ENCODE measurements around the gene HNF4A.
"Not testable (repeated sequence)": the region's sequence is repeated elsewhere in the genome, so short reads cannot be mapped to it uniquely, and the experiment has no call there.

HNF4A gene

DNA sequence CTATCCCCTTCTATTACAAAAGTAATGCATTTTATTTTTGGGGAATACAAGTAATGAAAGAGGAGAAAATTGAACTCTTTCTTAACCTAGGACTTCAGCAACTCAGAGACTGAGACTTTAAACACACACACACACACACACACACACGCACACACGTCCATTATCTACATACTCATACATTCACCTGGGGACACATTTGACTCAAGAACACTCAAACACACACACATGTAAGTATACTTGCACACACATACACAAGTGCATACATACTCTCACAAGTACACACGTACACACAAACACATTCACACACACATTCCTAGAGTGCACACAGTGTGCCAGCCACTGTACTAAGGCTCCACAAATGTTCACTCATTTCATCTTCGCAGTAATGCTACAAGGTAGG lies 20.8 kb upstream of the HNF4A start:
- H3K27ac Mint-ChIP-seq = no peak overlapping the region
- peaks cover 3% of the 10 kb centered on the region for H3K36me3 Mint-ChIP-seq (ENCODE audit: insufficient read depth)
- DNase-seq (no peak), ATAC-seq (replicated peaks) (no peak)
- peaks cover 29 to 50% of the 10 kb centered on the region in 2 donors for H3K27me3 Mint-ChIP-seq
- no peaks in the 10 kb centered on the region for H3K4me1 Mint-ChIP-seq (ENCODE audit: low read depth in 2 of 2)
- H3K4me3 Mint-ChIP-seq = no peak overlapping the region
- H3K9me3 Mint-ChIP-seq = no peaks in the 10 kb centered on the region

DNA sequence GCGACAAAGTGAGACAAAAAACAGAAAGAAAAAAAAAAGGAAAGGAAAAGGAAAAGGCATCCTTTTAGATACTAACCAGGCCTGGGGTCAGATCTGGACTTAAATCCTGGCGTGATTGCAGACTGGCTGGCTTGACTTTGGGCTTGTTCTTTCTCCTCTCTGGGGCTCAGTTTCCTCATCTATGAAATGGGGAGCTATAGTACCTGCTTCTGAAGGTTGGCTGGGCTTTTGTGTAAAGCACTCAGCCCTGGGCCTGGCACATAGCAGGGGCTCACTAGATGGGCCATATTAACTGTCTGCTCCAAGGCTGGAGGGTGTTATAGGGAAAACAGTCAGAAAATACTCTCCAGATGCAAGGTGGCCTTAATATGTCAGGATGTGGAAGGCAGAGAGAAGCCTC lies 19.8 kb upstream of the HNF4A start:
- DNase-seq (no peak), ATAC-seq (replicated peaks) (no peak)
- Mint-ChIP-seq H3K4me1 (ENCODE audit: low read depth in 2 of 2) (no peaks in the 10 kb centered on the region), H3K36me3 (ENCODE audit: insufficient read depth) (peaks cover 3% of the 10 kb centered on the region), H3K27ac (no peak overlapping the region), H3K9me3 (no peaks in the 10 kb centered on the region), H3K27me3 (peaks cover 29 to 54% of the 10 kb centered on the region in 2 donors), H3K4me3 (no peak overlapping the region)

DNA sequence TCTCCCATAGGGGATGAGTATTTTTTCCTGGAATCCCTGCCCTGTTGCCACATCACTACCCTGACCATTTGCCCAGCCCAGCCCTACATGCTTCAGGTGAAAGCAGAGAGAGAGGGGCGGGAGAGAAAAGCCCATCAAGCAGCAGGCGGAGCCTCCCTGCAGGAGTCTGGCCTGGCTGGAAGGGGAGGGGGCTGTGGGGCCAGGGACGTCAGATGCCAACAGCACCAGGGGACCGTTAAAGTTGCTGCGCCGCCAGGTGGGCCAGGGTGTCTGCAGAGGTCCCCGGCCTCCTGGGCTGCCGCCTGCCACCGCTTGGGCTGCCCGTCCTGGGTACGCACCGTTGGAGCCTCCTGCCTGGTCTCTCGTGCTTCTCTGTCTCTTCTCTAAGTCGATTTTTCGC lies 19.4 kb upstream of the HNF4A start:
- H3K4me3 Mint-ChIP-seq = no peak overlapping the region
- H3K27me3 Mint-ChIP-seq = peaks cover 27 to 54% of the 10 kb centered on the region in 2 donors
- DNase-seq = no peak
- H3K36me3 Mint-ChIP-seq (ENCODE audit: insufficient read depth) = peaks cover 3% of the 10 kb centered on the region
- no peaks in the 10 kb centered on the region for H3K4me1 Mint-ChIP-seq (ENCODE audit: low read depth in 2 of 2)
- no peak for ATAC-seq (replicated peaks)
- no peak overlapping the region for H3K27ac Mint-ChIP-seq
- no peaks in the 10 kb centered on the region for H3K9me3 Mint-ChIP-seq

DNA sequence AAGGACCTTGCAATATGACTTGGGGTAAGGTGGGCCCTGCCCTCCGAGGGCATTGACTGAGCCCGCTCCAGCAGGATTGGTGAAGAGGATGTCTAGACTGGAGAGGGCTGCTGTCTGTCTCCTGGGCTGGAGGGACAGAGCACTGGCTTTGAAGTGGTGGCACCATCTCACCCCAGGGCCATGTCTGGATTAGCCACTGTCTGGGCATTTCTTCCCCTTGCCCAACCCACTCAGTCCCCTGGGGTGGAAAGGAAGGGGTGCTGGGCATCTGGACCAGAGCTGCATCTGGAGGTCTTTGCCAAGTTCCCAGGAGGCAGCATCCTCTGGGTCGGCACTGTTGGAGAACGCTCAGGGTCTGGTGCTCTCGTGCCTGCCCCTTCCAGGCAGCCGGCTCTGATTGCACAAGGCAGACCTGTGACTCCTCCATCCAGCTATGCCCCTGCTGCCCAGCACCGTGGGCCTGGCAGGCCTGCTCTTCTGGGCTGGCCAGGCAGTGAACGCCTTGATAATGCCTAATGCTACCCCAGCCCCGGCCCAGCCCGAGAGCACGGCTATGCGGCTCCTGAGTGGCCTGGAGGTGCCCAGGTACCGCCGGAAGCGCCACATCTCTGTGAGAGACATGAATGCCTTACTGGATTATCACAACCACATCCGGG lies 18.6 kb upstream of the HNF4A start, which contains the start of gene R3HDML:
TSS of gene R3HDML (plus strand) at position 319 of the 656 bp plus-strand sequence. CDS start at position 434, 115 bp downstream.
- H3K4me1 Mint-ChIP-seq (ENCODE audit: low read depth in 2 of 2) = no peaks in the 10 kb centered on the region
- H3K27ac Mint-ChIP-seq = no peak within 1 kb of the TSS
- no peak for ATAC-seq (replicated peaks)
- H3K36me3 Mint-ChIP-seq (ENCODE audit: insufficient read depth) = peaks cover 3% of the 10 kb centered on the region
- no peak for DNase-seq
- H3K4me3 Mint-ChIP-seq = no peak within 1 kb of the TSS
- H3K27me3 Mint-ChIP-seq = peaks cover 22 to 50% of the 10 kb centered on the region in 2 donors
- no peaks in the 10 kb centered on the region for H3K9me3 Mint-ChIP-seq

DNA sequence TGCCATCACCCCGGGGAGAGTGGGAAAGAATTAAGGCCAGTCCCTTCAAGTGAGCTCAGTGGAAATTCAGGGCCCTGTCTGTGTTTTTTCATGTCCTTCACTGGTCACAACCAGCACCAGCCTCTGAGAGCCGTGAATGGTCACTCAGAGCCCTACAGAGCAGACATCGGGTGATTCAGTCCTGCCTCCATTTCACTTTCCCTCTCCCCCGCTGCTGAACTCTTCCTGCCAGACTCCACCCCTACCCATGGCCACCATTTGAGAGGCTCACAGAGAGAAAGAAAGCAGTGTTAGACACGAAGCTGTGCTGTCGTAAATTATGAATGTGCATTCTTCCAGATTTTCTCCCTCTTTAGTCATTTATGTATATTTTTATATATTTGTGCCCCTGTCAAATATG lies 13.3 kb upstream of the HNF4A start:
- DNase-seq = no peak
- no peaks in the 10 kb centered on the region for H3K9me3 Mint-ChIP-seq
- H3K36me3 Mint-ChIP-seq (ENCODE audit: insufficient read depth) = no peaks in the 10 kb centered on the region
- no peak for ATAC-seq (replicated peaks)
- no peak overlapping the region for H3K4me3 Mint-ChIP-seq
- peaks cover 0 to 3% of the 10 kb centered on the region in 2 donors for H3K4me1 Mint-ChIP-seq (ENCODE audit: low read depth in 2 of 2)
- H3K27me3 Mint-ChIP-seq = peaks cover 4 to 28% of the 10 kb centered on the region in 2 donors
- H3K27ac Mint-ChIP-seq = no peak overlapping the region

DNA sequence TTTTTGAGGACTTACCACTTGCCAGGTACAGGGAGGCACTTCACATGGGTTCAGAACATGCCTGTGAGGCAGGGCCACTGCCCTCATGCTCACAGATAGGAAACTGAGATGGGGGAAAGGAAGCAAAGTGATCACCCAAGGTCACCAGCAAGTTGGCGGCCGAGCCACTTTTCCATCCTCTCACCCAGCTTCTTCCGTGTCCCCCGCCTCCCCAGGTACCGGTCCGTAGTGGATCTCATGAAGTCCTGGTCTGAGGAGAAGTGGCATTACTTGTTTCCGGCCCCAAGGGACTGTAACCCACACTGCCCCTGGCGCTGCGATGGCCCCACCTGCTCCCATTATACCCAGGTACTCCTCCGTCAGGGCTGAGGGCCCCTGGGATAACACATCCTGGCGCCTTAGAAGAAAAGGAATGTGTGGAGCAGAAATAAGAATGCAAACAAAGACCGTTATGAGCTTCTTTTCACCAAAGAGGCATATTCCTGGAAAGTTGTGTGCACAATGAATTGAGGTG lies 12.3 kb upstream of the HNF4A start:
- DNase-seq = no peak
- ATAC-seq (replicated peaks) = no peak
- Mint-ChIP-seq H3K4me1 (ENCODE audit: low read depth in 2 of 2) (peaks cover 0 to 3% of the 10 kb centered on the region in 2 donors), H3K4me3 (no peak overlapping the region), H3K27me3 (peaks cover 4 to 28% of the 10 kb centered on the region in 2 donors), H3K27ac (no peak overlapping the region), H3K36me3 (ENCODE audit: insufficient read depth) (no peaks in the 10 kb centered on the region), H3K9me3 (no peaks in the 10 kb centered on the region)

DNA sequence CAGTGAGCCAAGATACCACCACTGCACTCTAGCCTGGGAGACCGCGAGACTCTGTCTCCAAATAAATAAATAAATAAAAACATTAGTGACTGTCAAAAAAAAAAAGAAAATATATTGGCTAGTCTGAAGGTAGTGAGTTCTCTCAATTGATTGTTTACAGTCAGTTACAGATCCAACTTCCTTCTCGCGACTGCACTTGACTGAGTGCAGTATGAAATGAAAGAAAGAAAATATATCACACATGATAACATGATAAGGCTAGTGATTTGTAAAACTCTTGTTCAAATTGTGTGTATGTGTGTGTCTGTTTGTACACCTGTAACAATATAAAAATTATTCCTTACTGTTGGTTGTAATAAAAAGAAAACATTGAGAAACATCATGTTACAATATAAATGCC lies 10.8 kb upstream of the HNF4A start:
- Mint-ChIP-seq H3K4me1 (ENCODE audit: low read depth in 2 of 2) (peaks cover 0 to 3% of the 10 kb centered on the region in 2 donors), H3K9me3 (no peaks in the 10 kb centered on the region), H3K36me3 (ENCODE audit: insufficient read depth) (no peaks in the 10 kb centered on the region), H3K27me3 (peaks cover 9 to 35% of the 10 kb centered on the region in 2 donors), H3K4me3 (no peak overlapping the region), H3K27ac (no peak overlapping the region)
- DNase-seq = no peak
- no peak for ATAC-seq (replicated peaks)

DNA sequence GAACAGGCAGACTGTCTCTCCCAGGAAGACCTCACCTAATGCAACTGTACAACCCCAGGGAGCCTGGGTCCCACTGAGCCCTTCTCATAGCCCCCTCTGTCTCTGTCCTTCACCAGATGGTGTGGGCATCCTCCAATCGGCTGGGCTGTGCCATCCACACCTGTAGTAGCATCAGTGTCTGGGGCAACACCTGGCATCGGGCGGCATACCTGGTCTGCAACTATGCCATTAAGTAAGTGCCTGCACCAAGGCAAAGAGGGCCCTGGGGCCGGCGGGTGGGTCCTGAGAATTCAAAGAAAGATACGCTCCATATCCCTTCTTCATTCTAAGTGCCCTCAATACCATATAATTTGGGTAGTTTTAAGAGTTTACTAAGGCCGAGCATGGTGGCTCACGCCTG lies 10.4 kb upstream of the HNF4A start:
- Mint-ChIP-seq H3K27ac (no peak overlapping the region), H3K9me3 (no peaks in the 10 kb centered on the region), H3K4me3 (no peak overlapping the region), H3K36me3 (ENCODE audit: insufficient read depth) (no peaks in the 10 kb centered on the region), H3K27me3 (peaks cover 9 to 40% of the 10 kb centered on the region in 2 donors), H3K4me1 (ENCODE audit: low read depth in 2 of 2) (peaks cover 0 to 3% of the 10 kb centered on the region in 2 donors)
- DNase-seq = no peak
- ATAC-seq (replicated peaks) = no peak

DNA sequence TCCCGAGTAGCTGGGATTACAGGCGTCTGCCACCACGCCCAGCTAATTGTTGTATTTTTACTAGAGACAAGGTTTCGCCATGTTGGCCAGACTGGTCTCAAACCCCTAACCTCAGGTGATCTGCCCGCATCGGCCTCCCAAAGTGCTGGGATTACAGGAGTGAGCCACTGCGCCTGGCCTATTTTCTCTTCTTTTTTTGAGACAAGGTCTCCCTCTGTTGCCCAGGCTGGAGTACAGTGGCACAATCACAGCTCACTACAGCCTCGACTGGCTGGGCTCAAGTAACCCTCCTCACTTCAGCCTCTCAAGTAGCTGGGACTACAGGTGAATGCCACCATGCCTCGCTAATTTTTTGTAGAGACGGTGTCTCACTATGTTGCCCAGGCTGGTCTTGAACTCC lies 9.6 kb upstream of the HNF4A start:
- ATAC-seq (replicated peaks); H3K27ac Mint-ChIP-seq; H3K4me3 Mint-ChIP-seq; H3K36me3 Mint-ChIP-seq (ENCODE audit: insufficient read depth); H3K9me3 Mint-ChIP-seq; H3K4me1 Mint-ChIP-seq (ENCODE audit: low read depth in 2 of 2); DNase-seq: not testable (repeated sequence)
- H3K27me3 Mint-ChIP-seq = peaks cover 9 to 35% of the 10 kb centered on the region in 2 donors

DNA sequence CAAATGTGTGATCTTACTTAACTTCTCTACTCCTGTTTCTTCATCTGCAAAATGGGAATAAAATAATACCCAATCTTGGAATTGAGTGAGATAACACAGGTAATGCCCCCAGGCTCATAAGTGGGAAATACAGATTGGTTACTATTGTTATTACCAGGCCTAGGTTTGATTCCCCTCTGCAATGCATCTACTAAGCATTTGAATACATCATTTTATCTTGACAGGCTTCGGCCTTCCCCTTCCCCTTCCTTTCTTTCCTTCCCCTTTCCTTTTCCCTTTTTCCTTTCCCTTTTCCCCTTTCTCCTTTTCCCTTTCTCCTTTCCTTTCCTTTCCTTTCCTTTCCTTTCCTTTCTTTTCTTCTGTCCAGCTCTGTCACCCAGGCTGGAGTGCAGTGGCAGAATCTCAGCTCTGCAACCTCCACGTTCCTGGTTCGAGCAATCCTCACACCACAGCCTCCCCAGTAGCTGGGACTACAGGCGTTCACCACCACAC lies 7.3 kb upstream of the HNF4A start:
- Mint-ChIP-seq H3K4me3 (no peak overlapping the region), H3K27me3 (peaks cover 20 to 33% of the 10 kb centered on the region in 2 donors), H3K36me3 (ENCODE audit: insufficient read depth) (no peaks in the 10 kb centered on the region), H3K4me1 (ENCODE audit: low read depth in 2 of 2) (no peaks in the 10 kb centered on the region), H3K9me3 (no peaks in the 10 kb centered on the region), H3K27ac (no peak overlapping the region)
- ATAC-seq (replicated peaks) = no peak
- no peak for DNase-seq

DNA sequence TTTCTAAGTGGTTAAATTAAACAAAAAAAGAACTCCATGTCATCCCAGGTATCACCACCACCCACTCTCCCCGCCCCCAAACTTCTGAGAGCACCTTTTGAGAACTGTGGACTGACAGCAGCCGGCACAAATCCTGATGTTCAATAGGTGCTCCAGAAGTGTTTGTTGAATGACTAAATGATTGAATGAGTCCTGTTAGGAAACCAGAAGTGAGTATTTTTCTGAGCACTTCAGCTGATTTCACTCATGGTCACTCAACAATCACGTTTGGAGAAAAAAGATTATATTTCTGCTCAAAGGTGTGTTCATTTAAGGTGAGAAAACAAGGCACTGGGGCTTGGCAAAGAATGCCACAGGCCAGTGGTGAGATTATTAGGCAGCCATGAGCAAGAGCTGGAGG lies 6.2 kb upstream of the HNF4A start:
- Mint-ChIP-seq H3K4me3 (no peak overlapping the region), H3K27me3 (peaks cover 20 to 33% of the 10 kb centered on the region in 2 donors), H3K4me1 (ENCODE audit: low read depth in 2 of 2) (no peaks in the 10 kb centered on the region), H3K9me3 (no peaks in the 10 kb centered on the region), H3K36me3 (ENCODE audit: insufficient read depth) (no peaks in the 10 kb centered on the region), H3K27ac (no peak overlapping the region)
- no peak for ATAC-seq (replicated peaks)
- DNase-seq = no peak

DNA sequence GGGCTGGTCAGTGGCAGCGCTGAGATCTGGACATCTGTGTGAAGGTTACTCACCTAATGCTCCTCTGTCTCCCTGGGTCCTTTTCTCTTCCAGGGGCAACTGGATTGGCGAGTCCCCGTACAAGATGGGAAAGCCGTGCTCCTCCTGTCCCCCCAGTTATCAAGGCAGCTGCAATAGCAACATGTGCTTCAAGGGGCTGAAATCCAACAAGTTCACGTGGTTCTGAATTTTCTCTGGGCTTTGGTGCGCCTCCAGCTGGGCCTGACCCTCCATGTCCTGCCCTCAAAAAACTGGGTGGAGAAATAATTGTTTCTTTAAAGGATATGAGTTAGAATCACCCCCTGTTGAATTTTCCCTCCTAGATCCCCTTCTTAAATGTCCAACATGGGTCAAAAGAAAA lies 4.9 kb upstream of the HNF4A start:
- no peaks in the 10 kb centered on the region for H3K4me1 Mint-ChIP-seq (ENCODE audit: low read depth in 2 of 2)
- peaks cover 30 to 44% of the 10 kb centered on the region in 2 donors for H3K27me3 Mint-ChIP-seq
- no peak overlapping the region for H3K4me3 Mint-ChIP-seq
- no peaks in the 10 kb centered on the region for H3K9me3 Mint-ChIP-seq
- no peaks in the 10 kb centered on the region for H3K36me3 Mint-ChIP-seq (ENCODE audit: insufficient read depth)
- DNase-seq (no peak), ATAC-seq (replicated peaks) (no peak)
- H3K27ac Mint-ChIP-seq = no peak overlapping the region

DNA sequence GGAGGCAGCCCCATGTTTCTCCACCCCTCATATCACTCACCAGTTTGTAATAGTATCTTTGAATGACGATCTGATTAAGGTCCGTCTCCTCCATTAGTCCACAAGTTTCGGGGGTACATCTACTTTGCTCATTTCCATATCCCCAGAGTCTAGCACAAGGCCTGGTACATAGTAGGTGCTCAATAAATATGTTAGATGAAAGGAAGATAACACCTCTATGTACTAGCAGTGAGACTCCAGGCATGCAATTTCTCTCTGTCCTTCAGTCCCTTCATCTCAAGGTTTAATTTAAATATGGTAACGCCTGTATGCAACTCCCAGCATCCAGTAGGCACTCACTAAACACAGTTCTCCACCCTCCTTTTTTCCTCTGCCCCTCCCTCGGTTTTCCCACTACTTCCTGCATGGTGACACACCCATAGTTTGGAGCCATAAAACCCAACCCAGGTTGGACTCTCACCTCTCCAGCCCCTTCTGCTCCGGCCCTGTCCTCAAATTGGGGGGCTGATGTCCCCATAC lies 461 bp upstream of the HNF4A start:
- H3K4me3 Mint-ChIP-seq = no peak overlapping the region
- H3K36me3 Mint-ChIP-seq (ENCODE audit: insufficient read depth) = no peaks in the 10 kb centered on the region
- no peak for ATAC-seq (replicated peaks)
- H3K27ac Mint-ChIP-seq = no peak overlapping the region
- no peaks in the 10 kb centered on the region for H3K9me3 Mint-ChIP-seq
- DNase-seq = no peak
- no peaks in the 10 kb centered on the region for H3K4me1 Mint-ChIP-seq (ENCODE audit: low read depth in 2 of 2)
- peaks cover 29 to 32% of the 10 kb centered on the region in 2 donors for H3K27me3 Mint-ChIP-seq

DNA sequence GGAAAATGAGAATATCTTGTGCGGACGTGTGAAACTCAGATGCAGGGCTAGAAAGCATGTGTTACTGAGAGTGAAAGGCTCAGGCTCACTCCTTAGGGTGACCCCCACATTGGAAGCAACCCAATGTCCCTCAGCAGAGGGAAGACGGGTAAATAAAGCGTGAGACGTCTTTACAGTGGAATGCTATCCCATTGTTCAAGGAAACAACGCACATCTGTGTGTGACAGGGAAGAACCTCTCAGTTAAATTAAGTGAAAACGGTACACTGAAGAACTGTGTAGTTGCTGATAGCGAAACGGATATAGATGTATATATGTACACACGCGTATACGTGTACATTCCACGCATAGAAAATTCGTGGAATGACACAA lies 839 bp downstream of the HNF4A start:
- Mint-ChIP-seq H3K36me3 (ENCODE audit: insufficient read depth) (no peaks in the 10 kb centered on the region), H3K4me1 (ENCODE audit: low read depth in 2 of 2) (no peaks in the 10 kb centered on the region), H3K9me3 (no peaks in the 10 kb centered on the region), H3K27ac (no peak overlapping the region), H3K4me3 (no peak overlapping the region), H3K27me3 (peaks cover 31 to 34% of the 10 kb centered on the region in 2 donors)
- ATAC-seq (replicated peaks) = no peak
- no peak for DNase-seq

All from effector memory CD8-positive, alpha-beta T cell (primary cell).